T-helper 9 cell (primary cell): ENCODE data around the gene CHAF1B.

Experiments
- DNase-seq: peaks from one replicate; pipeline ENCODE4 v3.0.0-alpha.2; 2020

CHAF1B gene

GRCh38 chr21:36428761-36429432 lies 43.7 kb downstream of the CHAF1B start:
- no peak for DNase-seq

GRCh38 chr21:36429947-36430546 lies 44.9 kb downstream of the CHAF1B start:
- peak; percentile 3 for DNase-seq

- DNase-seq, result no peak
Observed at GRCh38 chr21:36430841-36431240, 45.6 kb downstream of the CHAF1B start.

- DNase-seq, result no peak
Observed at GRCh38 chr21:36431252-36431651, 46.1 kb downstream of the CHAF1B start.

- DNase-seq, result no peak
Observed at GRCh38 chr21:36433059-36433709, 48.0 kb downstream of the CHAF1B start.

GRCh38 chr21:36434144-36434543 lies 49.0 kb downstream of the CHAF1B start:
- DNase-seq, result no peak

- DNase-seq, result no peak
Observed at GRCh38 chr21:36436829-36437744, 51.9 kb downstream of the CHAF1B start.

GRCh38 chr21:36437745-36438128 lies 52.5 kb downstream of the CHAF1B start:
- no peak for DNase-seq

- no peak for DNase-seq
Observed at GRCh38 chr21:36441715-36442114, 56.5 kb downstream of the CHAF1B start.

GRCh38 chr21:36446301-36446700 lies 61.1 kb downstream of the CHAF1B start:
- DNase-seq, result no peak

- no peak for DNase-seq
Observed at GRCh38 chr21:36450511-36450910, 65.3 kb downstream of the CHAF1B start.

- DNase-seq, result no peak
Observed at GRCh38 chr21:36451506-36451905, 66.3 kb downstream of the CHAF1B start.

GRCh38 chr21:36452281-36452825 lies 67.2 kb downstream of the CHAF1B start:
- DNase-seq, result no peak

- no peak for DNase-seq
Observed at GRCh38 chr21:36454093-36454531, 68.9 kb downstream of the CHAF1B start.

- no peak for DNase-seq
Observed at GRCh38 chr21:36454706-36455105, 69.5 kb downstream of the CHAF1B start.

- no peak for DNase-seq
Observed at GRCh38 chr21:36456729-36457414, 71.7 kb downstream of the CHAF1B start.

- DNase-seq, result no peak
Observed at GRCh38 chr21:36459098-36459497, 73.9 kb downstream of the CHAF1B start.

- no peak for DNase-seq
Observed at GRCh38 chr21:36460866-36461265, 75.7 kb downstream of the CHAF1B start.

- no peak for DNase-seq
Observed at GRCh38 chr21:36461277-36461917, 76.2 kb downstream of the CHAF1B start.

GRCh38 chr21:36461918-36462486 lies 76.8 kb downstream of the CHAF1B start:
- DNase-seq, result no peak

- no peak for DNase-seq
Observed at GRCh38 chr21:36463204-36463603, 78.0 kb downstream of the CHAF1B start.
